ENCODE measurements around the gene RAD51B.

DNA sequence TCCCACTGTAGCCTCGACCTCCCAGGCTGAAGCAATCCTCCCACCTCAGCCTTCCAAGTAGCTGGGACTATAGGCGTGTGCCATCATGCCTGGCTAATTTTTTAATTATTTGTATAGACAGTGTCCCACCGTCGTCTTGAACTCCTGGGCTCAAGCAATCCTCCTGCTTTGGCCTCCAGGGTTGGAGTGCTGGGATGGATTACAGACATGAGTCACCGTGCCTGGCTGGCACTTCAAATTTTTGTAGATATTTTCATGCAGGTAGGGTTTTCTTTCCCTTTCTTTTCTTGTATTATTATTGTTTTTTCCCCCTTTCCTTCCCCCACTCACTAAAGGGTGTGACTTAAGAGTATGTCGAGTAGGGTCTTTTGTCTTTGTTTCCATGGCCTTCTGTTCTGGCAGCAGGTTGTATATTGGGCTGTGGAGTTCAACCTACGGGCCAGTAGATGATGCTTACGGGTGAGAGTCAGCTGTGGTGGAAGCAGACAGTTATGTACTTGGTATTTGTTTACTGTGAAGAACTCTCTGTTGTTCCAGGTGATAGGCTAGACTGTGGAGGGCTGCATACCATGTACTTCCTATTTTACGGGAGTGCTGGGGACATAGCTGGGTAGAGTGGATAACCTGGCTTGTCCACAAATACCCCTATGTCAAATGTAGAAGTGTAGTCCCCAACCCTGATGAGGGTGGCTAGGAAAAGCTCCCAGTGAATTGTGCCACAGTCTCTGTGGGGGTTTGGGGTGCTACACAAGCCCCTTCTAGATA is 30.7 kb downstream of the RAD51B start:
- TF ChIP-seq, protein P1, sequence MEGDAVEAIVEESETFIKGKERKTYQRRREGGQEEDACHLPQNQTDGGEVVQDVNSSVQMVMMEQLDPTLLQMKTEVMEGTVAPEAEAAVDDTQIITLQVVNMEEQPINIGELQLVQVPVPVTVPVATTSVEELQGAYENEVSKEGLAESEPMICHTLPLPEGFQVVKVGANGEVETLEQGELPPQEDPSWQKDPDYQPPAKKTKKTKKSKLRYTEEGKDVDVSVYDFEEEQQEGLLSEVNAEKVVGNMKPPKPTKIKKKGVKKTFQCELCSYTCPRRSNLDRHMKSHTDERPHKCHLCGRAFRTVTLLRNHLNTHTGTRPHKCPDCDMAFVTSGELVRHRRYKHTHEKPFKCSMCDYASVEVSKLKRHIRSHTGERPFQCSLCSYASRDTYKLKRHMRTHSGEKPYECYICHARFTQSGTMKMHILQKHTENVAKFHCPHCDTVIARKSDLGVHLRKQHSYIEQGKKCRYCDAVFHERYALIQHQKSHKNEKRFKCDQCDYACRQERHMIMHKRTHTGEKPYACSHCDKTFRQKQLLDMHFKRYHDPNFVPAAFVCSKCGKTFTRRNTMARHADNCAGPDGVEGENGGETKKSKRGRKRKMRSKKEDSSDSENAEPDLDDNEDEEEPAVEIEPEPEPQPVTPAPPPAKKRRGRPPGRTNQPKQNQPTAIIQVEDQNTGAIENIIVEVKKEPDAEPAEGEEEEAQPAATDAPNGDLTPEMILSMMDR (IDR thresholded peaks at IDR 0.05): no peak
- TF ChIP-seq POLR2A (IDR thresholded peaks at IDR 0.05): no peak
